Left forelimb (tissue), 1 donor: Measurements from ENCODE around the gene GGTA1.
"Not testable (repeated sequence)": the region's sequence is repeated elsewhere in the genome, so short reads cannot be mapped to it uniquely, and the experiment has no call there.

Experiments
- DNase-seq: peaks from one replicate; pipeline ENCODE4 v3.0.0-alpha.2; 2018; ENCODE audit warnings: low spot score

Gene GGTA1

DNA sequence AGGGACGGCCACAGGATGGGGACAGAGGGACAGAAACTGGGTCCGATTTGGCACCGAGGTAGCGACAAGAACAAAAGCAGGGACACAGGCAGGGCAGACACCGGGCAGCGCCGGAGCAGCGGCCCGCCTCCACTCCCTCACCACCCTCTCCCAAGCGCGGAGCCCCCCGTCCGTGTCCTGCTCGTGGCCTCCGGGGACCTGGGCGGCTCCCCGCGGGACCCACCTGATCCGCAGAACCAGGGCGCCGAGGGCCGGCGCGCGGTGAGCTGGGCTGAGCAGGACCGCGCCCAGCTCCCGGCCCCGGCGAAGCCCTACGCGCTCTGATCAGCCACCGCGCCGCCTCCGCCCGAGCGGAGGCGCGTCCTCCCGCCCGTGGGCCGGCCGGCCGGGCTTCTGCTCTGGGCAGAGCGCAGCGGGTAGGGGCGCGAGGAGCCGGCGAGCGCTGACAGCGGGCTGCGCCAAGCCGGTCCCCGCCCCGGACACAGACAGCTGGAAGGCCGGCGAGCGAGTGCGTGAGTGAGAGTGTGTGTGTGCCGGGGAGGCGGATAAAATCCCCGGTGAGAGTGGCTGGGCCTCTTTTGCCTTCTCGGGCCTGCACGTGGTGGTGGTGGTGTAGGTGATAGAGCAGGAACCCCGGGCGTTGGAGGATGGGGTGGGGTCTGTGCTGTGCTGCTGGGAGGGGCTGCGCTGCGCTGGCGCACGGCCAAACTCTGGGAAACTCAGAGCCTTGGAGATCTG lies at the start of gene GGTA1:
GGTA1 (minus strand) TSS at position 418 of the 738 bp plus-strand sequence. CDS start 31,922 bp downstream, outside the sequence.
- DNase-seq, result peak; percentile 88

DNA sequence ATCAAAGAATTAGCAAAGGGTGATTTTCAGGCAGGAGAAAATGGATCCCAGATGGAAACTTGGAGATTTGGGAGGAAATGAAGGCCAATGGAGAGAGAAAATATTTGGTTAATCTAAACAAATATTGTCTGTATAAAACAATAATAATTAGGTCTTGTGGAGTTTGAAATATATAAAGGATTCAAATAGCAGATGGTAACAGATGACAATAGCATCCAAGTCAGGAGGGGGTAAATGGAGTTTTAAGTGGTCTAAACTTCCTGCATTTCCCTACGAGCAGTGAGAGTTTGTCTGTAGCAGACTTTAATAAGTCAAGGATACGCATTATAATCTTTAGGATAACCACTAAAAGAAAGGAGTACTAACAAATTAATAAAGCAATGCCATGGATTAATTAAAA lies 49.0 kb upstream of the GGTA1 start:
- no peak for DNase-seq

DNA sequence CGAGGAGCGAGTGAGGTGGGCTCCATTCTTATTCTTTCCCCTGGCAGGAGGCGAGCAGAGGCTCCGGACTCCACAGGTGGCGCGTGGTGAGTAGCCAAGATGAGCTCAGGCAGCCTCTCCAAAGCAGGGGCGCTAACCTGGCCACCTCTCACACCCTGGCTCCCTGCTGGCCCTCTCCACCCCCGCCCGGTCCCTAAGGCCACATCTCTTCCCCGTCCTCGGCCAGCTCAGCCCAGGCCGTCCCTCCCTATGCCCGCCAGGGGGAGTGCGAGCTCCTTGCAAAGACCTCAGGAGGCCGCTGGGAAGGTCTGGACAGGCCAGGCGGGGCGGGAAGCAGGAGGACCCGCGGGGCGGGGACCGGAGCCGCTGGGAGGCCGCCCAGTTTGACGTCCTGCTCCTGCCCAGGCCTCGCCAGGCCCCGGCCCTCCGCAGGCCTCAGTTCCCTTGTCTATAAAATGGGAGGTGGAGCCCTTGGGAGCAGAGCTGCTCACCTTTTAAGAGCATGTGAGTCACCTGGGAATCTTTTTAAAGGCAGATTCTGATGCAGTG lies 46.3 kb upstream of the GGTA1 start:
- peak; percentile 94 for DNase-seq

DNA sequence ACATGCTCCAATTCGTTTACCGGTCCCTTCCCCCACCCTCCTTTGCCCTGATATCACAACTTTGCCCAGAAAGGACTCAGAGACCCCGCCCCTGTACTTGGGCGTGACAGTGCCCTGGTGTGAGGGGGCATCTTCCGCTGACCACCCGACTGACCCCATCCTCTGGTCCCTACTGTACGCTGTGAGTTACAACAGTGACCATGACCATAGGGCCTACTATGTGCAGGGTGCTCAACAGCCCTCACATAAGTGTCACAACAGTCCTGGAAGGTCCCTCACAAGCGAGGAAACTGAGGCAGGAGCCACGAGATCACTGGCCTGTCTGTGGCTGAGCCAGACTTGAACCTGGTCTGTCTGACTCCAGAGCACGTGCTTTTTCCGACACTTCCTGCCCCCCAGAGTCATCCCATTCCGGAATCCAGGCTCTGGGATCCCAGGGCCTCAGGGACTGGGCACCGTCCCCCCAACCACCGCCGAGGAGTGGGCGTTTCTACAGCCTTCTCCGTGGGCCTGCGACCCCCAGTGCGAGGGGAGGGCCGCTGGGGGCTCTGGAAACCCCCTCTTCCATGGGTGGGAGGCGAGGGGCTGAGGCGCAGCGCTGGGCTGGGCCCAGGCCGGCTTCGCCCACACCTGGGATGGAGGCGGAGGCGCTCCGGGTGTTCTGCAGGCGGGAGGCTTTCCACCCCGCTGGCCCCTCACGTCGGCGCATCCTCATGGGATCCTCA lies 45.7 kb upstream of the GGTA1 start:
- no peak for DNase-seq

DNA sequence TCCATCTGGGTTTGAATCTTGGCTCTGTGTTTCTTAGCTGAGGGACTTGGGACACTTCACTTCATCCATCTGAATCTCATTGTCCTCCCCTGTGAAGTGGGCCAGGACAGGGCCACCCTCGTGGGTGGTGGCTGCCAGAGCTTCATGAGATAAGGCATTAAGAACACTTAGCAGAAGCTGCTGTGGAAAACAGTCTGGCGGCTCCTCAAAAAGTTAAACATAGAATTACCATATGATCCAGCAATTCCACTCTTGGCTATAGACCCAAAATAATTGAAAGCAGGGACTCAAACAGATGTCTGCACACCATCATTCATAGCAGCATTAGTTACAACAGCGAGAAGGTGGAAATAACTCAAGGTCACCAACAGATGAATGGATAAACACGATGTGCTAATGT lies 42.4 kb upstream of the GGTA1 start:
- DNase-seq, result no peak

DNA sequence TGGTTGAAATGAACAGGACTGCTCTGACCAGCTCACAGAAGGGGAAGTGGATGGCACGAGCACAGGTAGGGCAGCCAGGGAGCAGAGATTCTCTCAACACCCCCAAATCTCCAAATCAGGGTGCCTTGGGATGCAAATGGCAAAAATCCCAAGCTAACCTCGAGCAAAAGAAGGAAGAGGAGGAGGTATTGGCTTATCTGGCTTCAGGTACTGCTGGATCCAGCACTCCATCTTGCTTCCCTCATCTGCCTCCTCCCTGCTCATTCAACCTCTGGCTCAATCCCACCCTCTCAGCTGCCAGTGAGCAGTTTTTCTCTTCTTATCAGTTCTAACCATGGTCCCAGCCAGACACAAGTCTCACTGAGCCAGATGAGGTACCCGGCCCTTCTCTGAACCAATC lies 41.6 kb upstream of the GGTA1 start:
- peak; percentile 31 for DNase-seq

DNA sequence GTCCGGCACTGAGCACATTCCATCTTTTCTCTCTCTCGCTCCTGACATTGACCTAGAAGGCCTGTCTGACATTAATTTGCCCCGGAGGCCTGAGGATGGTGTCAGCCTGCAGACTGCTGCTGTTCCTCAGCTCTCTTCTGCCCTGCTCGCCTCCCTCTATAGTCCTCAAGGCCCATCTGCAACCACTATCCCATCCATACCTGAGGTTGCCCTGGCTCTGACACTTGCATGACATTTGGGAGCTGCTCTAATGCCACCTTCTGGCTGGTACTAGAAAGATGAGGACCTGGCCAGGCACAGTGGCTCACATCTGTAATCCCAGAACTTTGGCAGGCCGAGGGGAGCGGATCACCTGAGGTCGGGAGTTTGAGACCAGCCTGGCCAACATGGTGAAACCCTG lies 38.6 kb upstream of the GGTA1 start:
- DNase-seq, result peak; percentile 31

DNA sequence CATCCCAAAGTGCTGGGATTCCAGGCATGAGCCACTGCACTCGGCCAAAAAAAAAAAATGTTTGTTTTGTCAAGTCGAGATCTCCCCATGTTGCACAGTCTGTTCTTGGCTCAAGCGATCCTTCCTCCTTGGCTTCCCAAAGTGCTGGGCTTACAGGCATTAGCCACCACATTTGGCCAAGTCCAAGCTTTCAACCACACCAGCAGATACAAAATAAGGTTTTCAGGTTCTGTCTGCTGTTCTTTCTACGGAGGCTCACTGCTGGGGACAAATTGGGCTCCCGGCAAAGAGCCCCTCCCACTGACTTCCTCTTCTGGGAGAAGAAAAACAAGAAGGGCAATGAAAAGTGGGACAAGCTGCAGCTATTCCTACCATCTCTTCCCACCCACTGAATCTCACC lies 37.6 kb upstream of the GGTA1 start:
- no peak for DNase-seq

DNA sequence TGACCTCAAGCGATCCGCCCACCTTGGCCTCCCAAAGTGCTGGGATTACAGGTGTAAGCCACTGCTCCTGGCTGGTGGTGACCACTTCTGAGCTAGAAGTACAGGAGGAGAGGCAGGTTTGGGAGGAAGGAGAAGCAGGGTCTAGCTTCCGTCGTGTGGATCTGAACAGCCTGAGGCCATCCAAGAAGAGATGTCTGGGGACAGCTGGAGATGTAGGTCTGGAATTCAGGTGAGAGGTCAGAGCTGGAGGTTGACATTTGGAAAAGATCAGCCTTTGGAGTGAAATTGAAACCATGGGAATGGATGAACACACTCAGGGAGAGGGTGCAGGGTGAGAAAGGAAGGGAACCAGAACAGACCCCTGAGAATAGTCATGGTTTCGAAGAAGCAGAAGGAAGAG lies 33.2 kb upstream of the GGTA1 start:
- no peak for DNase-seq

DNA sequence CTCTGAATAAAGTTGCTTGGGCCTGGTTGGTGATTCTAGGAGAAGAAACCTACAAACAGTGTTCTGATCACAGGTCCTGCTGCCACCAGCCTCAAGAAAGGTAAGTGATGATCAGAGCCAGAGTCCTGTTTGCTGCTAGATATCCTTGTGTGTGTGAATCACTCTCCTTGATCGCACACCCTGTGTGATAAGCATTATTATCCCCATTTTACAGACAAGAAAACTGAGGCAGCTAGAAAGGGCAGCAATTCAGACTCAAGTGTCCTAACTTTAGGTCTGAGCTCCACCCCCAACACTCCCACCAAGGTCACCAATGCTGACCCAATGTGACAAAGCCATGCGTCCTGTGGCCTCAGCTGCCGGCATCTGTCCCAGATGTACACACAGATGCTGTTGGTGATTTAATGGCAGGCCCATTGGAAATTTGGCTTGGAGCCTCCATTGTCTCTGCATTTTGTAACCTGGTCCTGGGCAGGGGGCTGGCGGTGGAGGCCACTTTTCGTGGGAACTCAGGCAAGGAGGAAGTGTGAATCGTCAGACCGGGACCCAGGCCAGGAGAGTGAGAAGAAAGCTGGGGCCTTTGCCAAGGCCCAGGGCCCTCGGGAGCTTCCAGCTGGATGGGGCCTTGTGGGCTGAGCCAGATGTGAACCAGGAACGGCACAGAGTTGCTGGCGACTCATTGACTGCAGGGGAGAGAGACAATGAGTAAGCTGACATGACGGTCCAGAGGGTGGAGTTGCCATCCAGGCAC lies 29.8 kb upstream of the GGTA1 start:
- peak; percentile 95 for DNase-seq

DNA sequence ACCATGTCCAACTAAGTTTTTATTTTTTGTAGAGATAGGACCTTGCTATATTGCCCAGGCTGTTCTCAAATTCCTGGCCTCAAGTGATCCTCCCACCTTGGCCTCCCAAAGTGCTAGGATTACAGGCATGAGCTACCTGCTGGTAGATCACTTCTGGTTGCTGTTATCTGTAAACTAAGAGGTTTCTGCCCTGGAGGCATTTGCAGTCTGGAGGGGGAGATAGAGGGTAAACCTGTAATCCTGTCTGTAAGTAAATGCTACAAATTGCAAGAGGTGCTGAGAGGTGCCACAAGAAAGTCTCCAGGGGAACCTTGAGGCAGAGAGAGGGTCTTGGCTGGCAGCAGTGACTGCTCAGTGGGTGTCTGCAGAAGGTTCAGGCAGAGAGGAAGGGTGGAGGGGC lies 29.0 kb upstream of the GGTA1 start:
- no peak for DNase-seq

DNA sequence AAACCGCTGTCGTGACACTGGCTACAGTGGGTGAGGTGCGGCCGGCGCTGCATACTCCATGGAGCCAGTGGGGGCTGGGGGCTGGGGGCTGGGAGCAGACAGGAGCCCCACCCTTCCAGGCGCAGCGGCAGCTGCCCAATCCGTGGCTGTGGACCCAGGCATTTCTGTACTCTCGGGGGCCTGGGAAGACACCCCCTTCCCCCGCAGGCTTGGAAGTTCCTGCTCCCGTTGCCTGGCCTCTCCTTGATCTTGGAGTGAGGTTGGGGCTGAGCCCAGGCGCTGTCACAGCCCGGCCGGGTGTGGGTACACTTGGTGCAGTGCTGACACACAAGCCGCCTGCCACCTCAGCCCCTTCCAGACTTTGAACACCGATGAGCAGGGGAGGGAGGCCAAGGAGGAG lies 27.7 kb upstream of the GGTA1 start:
- DNase-seq, result no peak

DNA sequence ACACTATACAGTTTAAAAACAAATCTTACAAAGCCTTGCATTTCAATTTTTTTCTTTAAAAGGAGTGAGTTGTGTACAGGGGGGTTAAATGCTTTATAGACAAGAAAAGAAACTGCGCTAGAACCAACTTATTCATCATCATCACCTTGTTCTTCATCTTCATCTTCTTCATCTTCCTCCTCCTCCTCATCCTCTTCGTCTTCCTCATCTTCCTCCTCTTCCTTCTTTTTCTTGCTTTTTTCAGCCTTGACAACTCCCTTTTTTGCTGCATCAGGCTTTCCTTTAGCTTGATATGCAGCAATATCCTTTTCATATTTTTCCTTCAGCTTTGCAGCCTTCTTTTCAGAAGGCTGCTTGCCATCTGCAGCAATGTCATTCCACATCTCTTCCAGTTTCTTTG lies 20.0 kb upstream of the GGTA1 start:
- DNase-seq, result not testable (repeated sequence)

DNA sequence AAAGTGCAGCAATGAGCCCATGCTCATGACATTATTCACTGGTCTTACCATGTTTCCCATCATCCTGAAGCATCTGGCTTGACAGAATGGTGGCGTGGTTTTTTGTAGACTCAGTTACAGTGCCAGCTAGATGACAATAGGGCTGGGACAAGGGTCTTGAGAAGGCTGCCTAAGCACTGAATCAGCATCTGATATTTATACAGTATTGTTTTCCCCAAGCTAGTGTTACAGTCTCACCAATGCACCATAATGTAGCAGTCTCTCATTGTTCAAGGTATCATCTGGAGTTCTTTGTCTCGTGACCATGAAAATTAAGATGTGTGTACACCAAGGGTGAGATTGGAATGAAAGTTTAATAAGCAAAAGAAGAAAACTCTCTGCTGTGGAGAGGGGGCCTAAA lies 19.0 kb upstream of the GGTA1 start:
- DNase-seq, result no peak

DNA sequence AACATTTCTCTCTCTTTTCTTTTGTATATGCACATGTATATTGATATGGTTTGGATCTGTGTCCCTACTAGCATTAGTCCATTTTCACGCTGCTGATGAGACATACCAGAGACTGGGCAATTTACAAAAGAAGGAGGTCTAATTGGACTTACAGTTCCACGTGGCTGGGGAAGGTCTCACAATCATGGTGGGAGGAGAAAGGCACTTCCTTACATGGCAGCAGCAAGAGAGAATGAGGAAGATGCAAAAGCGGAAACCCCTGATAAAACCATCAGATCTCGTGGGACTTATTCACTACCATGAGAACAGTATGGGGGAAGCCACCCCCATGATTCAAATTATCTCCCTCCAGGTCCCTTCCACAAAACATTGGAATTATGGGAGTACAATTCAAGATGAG lies 13.5 kb upstream of the GGTA1 start:
- not testable (repeated sequence) for DNase-seq

DNA sequence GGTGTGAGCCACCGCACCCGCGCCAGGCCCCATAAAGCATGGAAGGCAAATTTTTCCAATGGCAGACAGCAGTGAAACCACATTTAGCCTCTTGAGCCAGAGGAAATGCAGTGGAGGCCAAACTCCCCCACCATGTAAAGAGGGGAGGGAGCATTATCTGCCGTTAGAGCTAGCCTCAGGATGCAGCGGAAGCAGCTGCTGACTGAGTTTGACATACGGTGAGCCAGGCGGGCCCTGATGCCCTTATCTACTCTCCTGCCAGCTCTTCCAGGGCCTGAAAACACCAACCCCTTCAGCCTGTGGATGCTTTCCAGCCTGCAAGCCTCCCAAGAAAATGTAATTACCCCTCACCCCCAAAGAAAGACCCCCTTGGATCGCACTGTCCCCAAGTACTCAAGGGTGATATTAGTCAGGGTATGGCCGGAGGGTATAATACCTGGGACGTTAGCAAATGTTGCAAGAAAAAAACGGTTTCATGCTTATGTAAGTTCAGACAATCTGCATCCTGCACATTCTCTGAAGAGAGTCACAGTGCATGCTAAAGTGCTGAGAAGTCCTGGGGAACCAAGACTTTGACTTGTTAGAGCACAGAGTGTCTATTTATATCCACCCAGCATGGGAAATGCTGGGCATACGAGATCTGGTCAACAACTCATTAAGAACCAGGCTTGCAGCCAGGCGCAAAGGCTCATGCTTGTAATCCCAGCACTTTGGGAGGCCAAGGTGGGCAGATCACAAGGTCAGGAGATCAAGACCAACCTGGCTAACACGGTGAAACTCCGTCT lies 11.3 kb upstream of the GGTA1 start:
- DNase-seq, result no peak

DNA sequence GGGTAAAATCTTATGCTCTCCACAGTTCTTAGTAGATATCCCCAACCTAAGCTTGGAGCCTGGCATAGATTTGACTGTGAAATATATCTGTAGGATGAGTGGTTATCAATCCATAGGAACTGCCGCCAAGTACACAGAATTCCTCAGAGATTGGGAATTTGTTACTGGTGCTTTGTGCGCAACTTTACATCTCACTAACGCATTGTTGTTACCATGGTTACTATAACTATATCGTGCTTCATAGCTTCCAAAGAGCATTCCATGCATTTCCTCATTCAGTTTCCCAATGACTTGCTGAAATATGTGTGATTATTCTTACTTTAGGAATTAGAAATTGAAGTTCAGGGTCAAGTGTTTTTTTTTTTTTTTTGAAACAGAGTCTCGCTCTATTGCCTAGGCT lies 9.5 kb upstream of the GGTA1 start:
- DNase-seq, result no peak

DNA sequence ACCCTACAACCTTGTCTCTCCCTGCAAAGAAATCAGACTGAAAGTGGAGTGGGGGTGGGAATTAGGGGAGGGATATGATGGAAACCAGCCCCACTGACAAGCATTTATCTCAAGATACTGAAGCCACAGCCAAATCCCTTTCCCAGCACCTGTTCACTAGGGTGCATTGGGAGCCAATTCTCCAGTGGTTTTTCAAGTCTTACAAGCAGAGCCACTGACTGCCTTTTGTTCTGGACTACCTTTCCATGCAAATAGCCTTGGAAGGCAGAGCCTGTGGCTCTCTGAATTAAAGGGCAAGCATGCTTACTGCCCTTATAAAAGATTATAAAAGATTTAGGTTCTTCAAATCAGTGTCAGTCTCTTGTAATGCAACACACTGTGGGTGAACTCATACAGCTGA lies 8.8 kb upstream of the GGTA1 start:
- DNase-seq, result no peak

DNA sequence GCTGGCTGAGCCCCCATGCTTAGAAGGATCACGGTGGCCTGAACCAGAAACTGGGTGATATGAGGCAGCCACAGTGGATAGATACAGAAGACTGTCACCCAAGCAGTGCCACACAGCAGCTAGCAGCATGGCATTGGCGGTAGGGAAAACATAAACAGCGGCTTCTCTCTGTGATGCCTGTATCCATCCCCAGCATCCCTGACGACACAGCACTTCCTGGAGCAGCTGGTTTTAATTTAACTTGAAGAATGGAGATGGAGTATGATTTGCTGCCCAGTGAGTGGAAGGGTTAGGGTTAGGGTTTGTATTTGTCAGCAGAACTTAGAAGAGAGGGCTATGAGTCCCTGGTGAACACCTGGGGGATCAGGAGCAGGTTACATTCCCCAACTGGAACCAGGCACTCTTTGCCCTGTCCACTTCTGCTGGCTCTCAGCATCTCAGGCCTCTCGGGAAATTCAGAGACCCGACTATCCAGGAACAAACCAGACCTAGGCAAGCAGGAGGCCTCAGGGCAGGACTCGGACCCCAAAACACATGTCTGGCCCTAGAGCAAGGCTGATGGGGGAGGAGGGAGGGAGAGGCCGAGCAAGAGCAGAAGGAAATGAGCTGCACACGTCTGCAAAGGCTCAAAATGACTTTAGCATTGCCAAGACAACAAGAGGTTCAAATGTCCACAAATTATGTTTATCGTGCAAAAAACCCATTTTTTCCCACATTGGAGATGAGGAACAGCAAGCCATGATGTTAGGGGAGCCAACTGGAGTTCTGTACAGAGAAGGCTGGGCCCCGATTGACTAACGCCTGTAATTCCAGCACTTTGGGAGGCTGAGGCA lies 6.5 kb upstream of the GGTA1 start:
- DNase-seq, result no peak

DNA sequence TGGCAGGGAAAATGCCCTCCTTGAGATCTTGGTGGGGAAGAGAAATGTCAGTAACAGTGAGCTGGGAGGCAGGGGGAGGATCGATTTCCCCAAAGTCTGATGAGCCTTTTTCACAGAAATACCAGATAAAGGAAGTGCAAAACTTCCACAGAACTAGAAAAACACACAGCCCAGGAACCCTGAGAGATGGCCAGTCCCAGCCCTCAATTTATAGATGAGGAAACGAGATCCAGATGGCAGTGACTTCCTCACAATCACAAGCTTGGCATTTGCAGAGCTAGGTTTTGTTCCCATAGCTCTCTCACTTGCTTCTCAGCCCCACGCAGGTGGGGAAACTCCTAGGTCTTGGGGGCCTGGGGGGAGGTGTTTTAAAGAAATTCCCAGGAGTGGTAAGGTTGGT lies 3.8 kb upstream of the GGTA1 start:
- no peak for DNase-seq

DNA sequence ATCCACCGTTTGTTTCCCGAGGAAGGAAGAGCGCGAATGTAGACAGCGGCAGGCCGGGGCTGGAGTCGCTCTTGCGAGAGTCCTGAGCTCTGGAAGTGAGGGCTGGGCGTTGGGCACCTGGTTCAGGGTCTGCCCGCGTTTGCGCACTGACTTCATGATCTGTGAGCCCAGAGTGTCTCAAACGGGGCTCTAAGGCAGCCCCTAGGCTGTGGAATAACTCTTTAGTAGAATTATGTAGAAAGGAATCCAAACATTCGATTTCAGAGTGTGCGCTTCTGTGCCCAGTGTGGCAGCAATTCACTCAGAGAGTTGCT lies 478 bp upstream of the GGTA1 start:
- no peak for DNase-seq

DNA sequence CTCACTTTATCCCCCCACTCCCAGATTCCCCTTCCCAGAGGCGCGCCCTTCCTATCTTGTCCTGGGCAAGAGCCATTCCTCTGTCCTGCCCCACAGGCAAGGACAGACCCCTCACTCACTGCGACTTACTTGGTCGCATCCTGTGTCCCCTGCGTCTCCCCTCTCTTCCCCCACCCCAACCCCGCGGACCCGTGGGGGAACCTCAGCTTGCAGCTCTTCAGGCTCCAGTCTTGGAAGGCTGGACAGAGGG lies 542 bp downstream of the GGTA1 start:
- DNase-seq, result no peak
